ENCODE data around the gene KNSTRN. TPM values are rescaled to one million over a fixed set of nuclear protein-coding genes. Genes with fewer than 3 reads are reported as not detected.

The KNSTRN gene
- total and polyA plus RNA-seq, 2 of the 13 experiments (the other 11 are each of a cell fraction or from before 2014, with no cell fraction given), result 20.3 to 62.3 TPM

- intact Hi-C loops (cut with micrococcal nuclease; ENCODE audit: unreplicated experiment), result no loop called here
- POLR2A ChIA-PET, result interaction anchor here (4.4 kb wide), 1 partner anchor 40 kb away, joined by 16 read pairs; the partner anchor contains the start of gene IVD
- H3K36me3 ChIP-seq (replicated peaks in 1 of 2; ENCODE audit: control insufficient read depth in 1 of 2, insufficient read depth in 2 of 2, low read length in 2 of 2), result no peaks in the 10 kb centered on the region
- no peak for TF ChIP-seq ZNF10 (CRISPR knock-in tag; IDR thresholded peaks at IDR 0.05; ENCODE audit: borderline replicate concordance, low read depth)
- no peak for TF ChIP-seq RBM22 (optimal IDR thresholded peaks at IDR 0.05; ENCODE audit: low read length)
- no peak for TF ChIP-seq ZEB1 (IDR thresholded peaks at IDR 0.05; ENCODE audit: insufficient replicate concordance, low read depth)
- TF ChIP-seq, protein P1, sequence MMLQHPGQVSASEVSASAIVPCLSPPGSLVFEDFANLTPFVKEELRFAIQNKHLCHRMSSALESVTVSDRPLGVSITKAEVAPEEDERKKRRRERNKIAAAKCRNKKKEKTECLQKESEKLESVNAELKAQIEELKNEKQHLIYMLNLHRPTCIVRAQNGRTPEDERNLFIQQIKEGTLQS (CRISPR knock-in tag; IDR thresholded peaks at IDR 0.05), result no peak
- no peak for TF ChIP-seq EHMT2 (IDR thresholded peaks at IDR 0.05; ENCODE audit: borderline replicate concordance, low read depth, low read length)
- TF ChIP-seq ARID2 (CRISPR knock-in tag; IDR thresholded peaks at IDR 0.05; ENCODE audit: borderline replicate concordance), result no peak
- TF ChIP-seq, protein P2, sequence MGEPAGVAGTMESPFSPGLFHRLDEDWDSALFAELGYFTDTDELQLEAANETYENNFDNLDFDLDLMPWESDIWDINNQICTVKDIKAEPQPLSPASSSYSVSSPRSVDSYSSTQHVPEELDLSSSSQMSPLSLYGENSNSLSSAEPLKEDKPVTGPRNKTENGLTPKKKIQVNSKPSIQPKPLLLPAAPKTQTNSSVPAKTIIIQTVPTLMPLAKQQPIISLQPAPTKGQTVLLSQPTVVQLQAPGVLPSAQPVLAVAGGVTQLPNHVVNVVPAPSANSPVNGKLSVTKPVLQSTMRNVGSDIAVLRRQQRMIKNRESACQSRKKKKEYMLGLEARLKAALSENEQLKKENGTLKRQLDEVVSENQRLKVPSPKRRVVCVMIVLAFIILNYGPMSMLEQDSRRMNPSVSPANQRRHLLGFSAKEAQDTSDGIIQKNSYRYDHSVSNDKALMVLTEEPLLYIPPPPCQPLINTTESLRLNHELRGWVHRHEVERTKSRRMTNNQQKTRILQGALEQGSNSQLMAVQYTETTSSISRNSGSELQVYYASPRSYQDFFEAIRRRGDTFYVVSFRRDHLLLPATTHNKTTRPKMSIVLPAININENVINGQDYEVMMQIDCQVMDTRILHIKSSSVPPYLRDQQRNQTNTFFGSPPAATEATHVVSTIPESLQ (CRISPR knock-in tag; conservative IDR thresholded peaks at IDR 0.05), result no peak
- no peak for TF ChIP-seq ZNF142 (CRISPR knock-in tag; IDR thresholded peaks at IDR 0.05)
- no peak for TF ChIP-seq ZNF879 (CRISPR knock-in tag; IDR thresholded peaks at IDR 0.05)
- TF ChIP-seq, protein P3, sequence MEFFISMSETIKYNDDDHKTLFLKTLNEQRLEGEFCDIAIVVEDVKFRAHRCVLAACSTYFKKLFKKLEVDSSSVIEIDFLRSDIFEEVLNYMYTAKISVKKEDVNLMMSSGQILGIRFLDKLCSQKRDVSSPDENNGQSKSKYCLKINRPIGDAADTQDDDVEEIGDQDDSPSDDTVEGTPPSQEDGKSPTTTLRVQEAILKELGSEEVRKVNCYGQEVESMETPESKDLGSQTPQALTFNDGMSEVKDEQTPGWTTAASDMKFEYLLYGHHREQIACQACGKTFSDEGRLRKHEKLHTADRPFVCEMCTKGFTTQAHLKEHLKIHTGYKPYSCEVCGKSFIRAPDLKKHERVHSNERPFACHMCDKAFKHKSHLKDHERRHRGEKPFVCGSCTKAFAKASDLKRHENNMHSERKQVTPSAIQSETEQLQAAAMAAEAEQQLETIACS (CRISPR knock-in tag; IDR thresholded peaks at IDR 0.05), result no peak
- TF ChIP-seq ZXDC (CRISPR knock-in tag; IDR thresholded peaks at IDR 0.05), result no peak
- TF ChIP-seq ZNF776 (CRISPR knock-in tag; IDR thresholded peaks at IDR 0.05), result no peak
- no peak for TF ChIP-seq ZFP82 (CRISPR knock-in tag; IDR thresholded peaks at IDR 0.05; ENCODE audit: borderline replicate concordance)
Measured at GRCh38 chr15:40365016-40365415, 17.5 kb upstream of the KNSTRN start.

More at GRCh38 chr15:40365016-40365415, 17.5 kb upstream of the KNSTRN start:
- Histone ChIP-seq H2AFZ (ENCODE audit: low read length) (no peak overlapping the region), H3K9ac (ENCODE audit: insufficient read depth, low read depth, low read length) (no peak overlapping the region), H4K20me1 (ENCODE audit: insufficient read depth, low read length) (no peaks in the 10 kb centered on the region), H3K27ac (ENCODE audit: extremely low read length, insufficient read depth, low read length) (no peak overlapping the region), H3K27me3 (ENCODE audit: control insufficient read depth in 1 of 2, insufficient read depth in 2 of 2, low read length in 2 of 2) (peaks cover 17 to 80% of the 10 kb centered on the region in 2 experiments), H3K4me1 (ENCODE audit: insufficient read depth, low read length) (no peaks in the 10 kb centered on the region), H3K9me3 (ENCODE audit: low read length) (no peaks in the 10 kb centered on the region), H3K4me3 (replicated peaks in 1 of 3; ENCODE audit: insufficient read depth in 1 of 3, low read depth in 2 of 3, low read length in 3 of 3) (no peak overlapping the region), H3K79me2 (ENCODE audit: insufficient read depth, low read length) (no peaks in the 10 kb centered on the region), H3K4me2 (ENCODE audit: low read depth, low read length) (no peak overlapping the region)
- no peak for FAIRE-seq
- CTCF ChIA-PET (ENCODE audit: low intra/inter-chr PET ratio, low total read pairs), result no interaction called here
- 0% methylated on average over 1 of the region's 5 CpGs for WGBS (ENCODE audit: low lambda C conversion rate)
- DNase-seq (ENCODE audit: low spot score), result no peak
- no TSS peak for BruUV-seq (replicated peaks)
- ATAC-seq, result no peak
- in situ Hi-C loops (cut with HindIII; ENCODE audit: extremely low pct_ligation_motif_present, low pct_unique_long_range_greater_than_20kb), result no loop called here
